Naive B cell (primary cell): ENCODE measurements around the gene NAT8L. TPM values are rescaled to one million over a fixed set of nuclear protein-coding genes. Genes with fewer than 3 reads are reported as not detected.

Experiments
- ATAC-seq, 2 donors: fragments of 150-1000 bp; cut with Tn5 transposase; 2 replicates each; pipeline ENCODE4 v1.10.0; 2021; ENCODE audit warnings: low read depth in 2 of 2, mild to moderate bottlenecking in 2 of 2, moderate library complexity in 2 of 2
- DNase-seq: peaks from one replicate; pipeline ENCODE4 v3.0.0; 2022
- H3K27ac Mint-ChIP-seq, 6 donors: one replicate each; pipeline ENCODE4 v1.8.0; 2020 to 2022; ENCODE audit warnings: mild to moderate bottlenecking in 6 of 6, mixed read lengths in 6 of 6, moderate library complexity in 5 of 6, inconsistent platforms in 2 of 6
- H3K27me3 Mint-ChIP-seq, 3 donors: one replicate each; pipeline ENCODE4 v1.8.0; 2021 to 2022; ENCODE audit warnings: mixed read lengths in 3 of 3, mild to moderate bottlenecking in 1 of 3
- H3K36me3 Mint-ChIP-seq, 2 donors: one replicate each; pipeline ENCODE4 v1.8.0; 2020 to 2022; ENCODE audit warnings: mixed read lengths in 2 of 2, inconsistent platforms in 1 of 2, mild to moderate bottlenecking in 1 of 2
- H3K4me1 Mint-ChIP-seq, 3 donors: one replicate each; pipeline ENCODE4 v1.8.0; 2020 to 2022; ENCODE audit warnings: mixed read lengths in 3 of 3, inconsistent platforms in 1 of 3, mild to moderate bottlenecking in 1 of 3, moderate library complexity in 1 of 3
- H3K4me3 Mint-ChIP-seq, 8 donors: one replicate each; pipeline ENCODE4 v1.8.0; 2020 to 2022; ENCODE audit warnings: mild to moderate bottlenecking in 8 of 8, mixed read lengths in 8 of 8, moderate library complexity in 8 of 8, inconsistent platforms in 2 of 8
- H3K9me3 Mint-ChIP-seq, 7 donors: one replicate each; pipeline ENCODE4 v1.8.0; 2020 to 2022; ENCODE audit warnings: mixed read lengths in 7 of 7, mild to moderate bottlenecking in 5 of 7, inconsistent platforms in 2 of 7, moderate library complexity in 1 of 7
- polyA plus RNA-seq, 6 donors: library from polyadenylated mRNA; unstranded; fragments of 300-500 nt; fragmentation: Illumina TruSeq; gene quantifications; one replicate each; pipeline ENCODE4 v1.2.3, GENCODE V29; 2021; ENCODE audit warnings: low read depth in 6 of 6

The NAT8L gene
- polyA plus RNA-seq, 6 donors from 2014 or later = not detected

GRCh38 chr4:2104556-2105345 is 45.6 kb downstream of the NAT8L start:
- no peak overlapping the region for H3K27ac Mint-ChIP-seq
- no peak overlapping the region for H3K4me3 Mint-ChIP-seq
- peaks cover 6 to 38% (median 18%) of the 10 kb centered on the region in 7 donors for H3K9me3 Mint-ChIP-seq
- DNase-seq (no peak), ATAC-seq (no peak)
- H3K36me3 Mint-ChIP-seq = peaks cover 3 to 15% of the 10 kb centered on the region in 2 donors
- peaks cover 0 to 4% (median 0%) of the 10 kb centered on the region in 3 donors for H3K4me1 Mint-ChIP-seq
- H3K27me3 Mint-ChIP-seq = peaks cover 9 to 22% (median 20%) of the 10 kb centered on the region in 3 donors

- Mint-ChIP-seq H3K9me3 (peaks cover 7 to 35% (median 16%) of the 10 kb centered on the region in 7 donors), H3K27me3 (peaks cover 13 to 21% (median 20%) of the 10 kb centered on the region in 3 donors), H3K4me1 (peaks cover 0 to 4% (median 0%) of the 10 kb centered on the region in 3 donors), H3K4me3 (no peak overlapping the region), H3K27ac (no peak overlapping the region), H3K36me3 (peaks cover 3 to 15% of the 10 kb centered on the region in 2 donors)
- DNase-seq = no peak
- ATAC-seq = no peak
These were observed 46.4 kb downstream of the NAT8L start for GRCh38 chr4:2105559-2105958.

GRCh38 chr4:2116687-2117400 is 57.7 kb downstream of the NAT8L start:
- Mint-ChIP-seq H3K4me3 (no peak overlapping the region), H3K27ac (no peak overlapping the region), H3K36me3 (no peaks in the 10 kb centered on the region), H3K27me3 (peaks cover 7 to 25% (median 16%) of the 10 kb centered on the region in 3 donors), H3K4me1 (no peaks in the 10 kb centered on the region), H3K9me3 (peaks cover 0 to 2% (median 0%) of the 10 kb centered on the region in 7 donors)
- DNase-seq (no peak), ATAC-seq (no peak)

Other genes with a start within 250 kb of the NAT8L start
- gene LETM1, start 203.2 kb upstream of the NAT8L start, polyA plus RNA-seq = 10 to 100 TPM in 4 of 6 donors, 1 to 10 TPM in 2; 2.9 to 15.1 (median 10.8) TPM
- 10 to 100 TPM in 1 of 6 donors, 1 to 10 TPM in 5; 2.0 to 15.7 (median 5.3) TPM for gene NSD2, start 187.9 kb upstream of the NAT8L start, polyA plus RNA-seq
- 10 to 100 TPM; 11.0 to 42.3 (median 25.4) TPM for gene NELFA, start 50.4 kb upstream of the NAT8L start, polyA plus RNA-seq
- gene HAUS3, start 182.8 kb downstream of the NAT8L start, polyA plus RNA-seq = 10 to 100 TPM; 13.3 to 29.1 (median 19.3) TPM
- gene POLN, start 182.8 kb downstream of the NAT8L start, polyA plus RNA-seq = under 1 TPM in 4 of 6 donors, not detected in 2; 0.62 to 0.79 (median 0.71) TPM
- gene MXD4, start 202.8 kb downstream of the NAT8L start, polyA plus RNA-seq = 10 to 100 TPM; 29.4 to 46.2 (median 40.6) TPM